LoVo (cell line): Measurements from ENCODE around the gene RALGAPA2.
A peak's percentile ranks its signal among the peaks of the same experiment; 100 is the strongest.
"Not testable (repeated sequence)": the region's sequence is repeated elsewhere in the genome, so short reads cannot be mapped to it uniquely, and the experiment has no call there.

Experiments
- DNase-seq: peaks from one replicate; pipeline ENCODE4 v3.0.0-alpha.2; 2016; ENCODE audit warnings: low spot score

The RALGAPA2 gene

DNA sequence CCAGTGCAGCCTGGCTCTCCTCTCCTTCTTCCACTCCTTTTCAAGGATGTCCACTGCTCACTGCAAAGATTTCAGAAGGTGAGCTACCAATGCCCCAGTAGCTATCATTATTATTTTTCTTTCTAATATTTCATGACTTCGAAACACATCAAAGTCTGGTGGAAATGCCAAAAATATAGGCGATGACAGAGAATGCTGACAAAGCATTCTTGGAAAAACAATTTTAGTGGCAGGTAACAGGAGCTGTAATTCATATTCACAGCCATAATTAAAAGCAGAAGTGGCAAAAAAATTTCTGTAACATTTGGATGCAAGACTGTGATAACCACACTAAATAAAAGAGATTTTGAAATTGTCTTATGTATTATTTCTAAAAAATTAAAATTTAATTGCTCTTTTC, 133.6 kb downstream of the RALGAPA2 start:
- DNase-seq, result no peak

DNA sequence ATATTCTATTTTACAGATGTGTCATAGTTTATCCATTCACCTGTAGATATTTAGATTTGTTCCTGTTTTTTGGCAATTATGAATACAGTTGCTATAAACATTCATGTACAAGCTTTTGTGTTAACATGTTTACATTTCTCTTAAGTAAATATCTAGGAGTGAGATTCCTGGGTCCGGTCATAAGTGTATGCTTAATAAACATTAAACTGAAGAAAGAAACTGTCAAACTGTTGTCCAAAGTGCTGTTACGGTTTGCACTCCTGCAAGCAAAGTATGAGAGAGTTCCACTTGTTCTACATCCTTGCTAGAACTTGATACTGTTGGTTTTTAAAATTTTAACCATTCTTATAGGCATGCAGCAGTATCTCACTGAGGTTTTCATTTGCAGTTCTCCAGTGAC, 138.6 kb downstream of the RALGAPA2 start:
- no peak for DNase-seq

DNA sequence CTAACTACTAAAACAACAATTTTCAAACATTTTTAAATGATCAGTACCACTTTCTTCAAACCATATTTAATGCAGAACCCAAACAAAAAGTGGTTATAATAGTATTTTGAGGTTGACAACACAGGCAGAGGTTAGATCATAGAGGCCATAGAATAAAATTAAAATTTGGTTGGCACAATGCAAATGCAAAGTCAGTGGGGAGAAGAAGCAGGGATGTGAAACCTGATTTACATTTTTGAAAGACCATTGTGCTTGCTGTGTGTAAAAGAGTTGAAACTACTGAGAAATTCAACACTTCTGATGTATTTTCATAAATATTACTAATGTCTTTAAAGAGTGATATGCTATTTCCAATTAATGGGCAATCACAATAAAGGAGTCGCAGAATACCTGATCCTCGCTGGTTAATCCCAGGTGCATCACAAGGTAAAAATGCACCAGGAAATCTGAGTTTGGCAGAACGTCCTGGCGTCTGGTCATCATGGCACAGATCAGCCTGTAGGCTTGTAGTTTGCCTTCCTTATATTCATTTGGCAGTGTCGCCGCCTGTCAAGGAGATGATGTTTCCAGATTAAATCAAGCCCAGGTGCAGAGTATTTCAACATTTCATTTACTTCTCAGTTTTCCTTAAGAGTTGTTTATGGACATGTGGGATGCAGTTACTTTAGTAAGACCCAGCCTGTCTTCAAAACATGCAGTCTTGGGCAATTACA, 141.2 kb downstream of the RALGAPA2 start:
- no peak for DNase-seq

DNA sequence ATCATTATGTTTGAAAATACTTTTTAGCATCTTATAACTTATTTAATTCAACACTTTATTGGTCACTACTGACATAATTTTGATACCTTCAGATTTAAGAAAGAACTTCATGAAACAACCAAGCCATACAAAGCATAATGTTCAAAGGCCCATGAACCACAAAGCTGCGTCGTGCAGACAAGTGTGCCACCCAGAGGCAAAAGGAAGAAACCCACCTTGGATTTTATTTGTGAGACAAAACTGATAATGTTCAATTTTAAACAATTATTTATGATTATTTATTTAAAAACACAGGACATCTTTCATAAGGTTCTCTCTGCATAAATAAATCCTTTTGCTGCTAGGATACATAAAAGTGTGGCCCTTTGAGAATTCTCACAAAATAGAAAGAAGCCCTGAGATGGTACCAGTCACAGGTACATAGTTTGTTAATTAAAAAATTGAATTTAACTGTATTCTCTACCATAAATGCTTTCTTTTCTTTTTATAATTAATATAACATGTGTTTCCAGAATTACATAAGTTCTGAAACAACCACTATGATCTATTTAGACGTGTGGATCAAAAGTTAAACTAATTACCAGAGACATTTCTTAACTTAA, 143.7 kb downstream of the RALGAPA2 start:
- DNase-seq, result peak; percentile 35

DNA sequence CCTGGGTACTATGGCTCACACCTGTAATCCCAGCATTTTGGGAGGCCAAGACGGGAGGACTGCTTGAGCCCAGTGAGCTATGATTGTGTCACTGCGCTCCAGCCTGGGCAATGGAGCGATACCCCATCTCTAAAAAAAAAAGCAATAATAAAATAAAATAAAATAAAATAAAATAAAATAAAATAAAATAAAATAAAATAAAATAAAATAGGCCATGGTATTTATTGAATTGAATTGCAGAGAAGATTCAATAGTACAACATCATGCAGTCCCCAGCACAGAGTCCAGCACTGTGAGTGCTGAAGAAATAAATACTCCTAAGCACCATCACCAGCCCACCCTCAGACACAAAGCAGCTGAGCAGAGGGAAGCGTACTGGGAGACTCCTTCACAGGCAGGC, 144.7 kb downstream of the RALGAPA2 start:
- DNase-seq, result no peak

DNA sequence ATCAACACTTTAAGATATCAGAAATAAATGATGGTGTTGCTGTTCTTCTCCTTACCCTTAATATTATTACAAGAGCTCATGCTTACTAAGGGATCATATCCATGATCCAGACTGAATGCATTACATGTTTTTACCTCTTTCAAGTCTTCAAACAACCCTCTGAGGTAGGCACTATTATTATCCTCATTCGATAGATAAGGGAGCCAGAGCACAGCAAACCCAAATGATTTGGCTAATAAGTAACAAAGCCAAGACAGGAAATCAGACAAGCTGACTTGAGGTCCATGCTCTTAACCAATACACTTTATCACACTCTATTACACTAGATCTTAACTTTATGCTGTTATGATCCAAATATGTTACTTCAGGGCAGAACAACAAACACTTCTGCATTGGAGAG, 145.9 kb downstream of the RALGAPA2 start:
- no peak for DNase-seq

DNA sequence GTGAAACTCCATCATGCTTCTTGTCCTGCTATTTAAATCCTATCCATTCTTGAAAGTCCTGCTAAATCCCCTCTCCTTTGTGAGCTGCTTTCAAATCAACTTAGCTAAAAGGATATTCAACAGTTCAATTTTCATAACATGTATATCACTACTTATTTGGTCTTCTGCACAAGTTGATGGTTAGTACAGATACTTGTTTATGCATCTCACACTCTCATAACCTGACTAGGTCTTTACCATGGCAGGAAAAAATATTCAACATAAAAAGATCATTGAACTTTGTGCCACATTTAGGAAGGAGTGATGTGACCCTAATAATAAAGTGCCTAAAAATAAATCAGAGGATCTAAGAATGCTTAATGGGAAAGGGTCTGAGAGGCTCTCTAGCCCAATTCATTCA, 148.2 kb downstream of the RALGAPA2 start:
- no peak for DNase-seq

DNA sequence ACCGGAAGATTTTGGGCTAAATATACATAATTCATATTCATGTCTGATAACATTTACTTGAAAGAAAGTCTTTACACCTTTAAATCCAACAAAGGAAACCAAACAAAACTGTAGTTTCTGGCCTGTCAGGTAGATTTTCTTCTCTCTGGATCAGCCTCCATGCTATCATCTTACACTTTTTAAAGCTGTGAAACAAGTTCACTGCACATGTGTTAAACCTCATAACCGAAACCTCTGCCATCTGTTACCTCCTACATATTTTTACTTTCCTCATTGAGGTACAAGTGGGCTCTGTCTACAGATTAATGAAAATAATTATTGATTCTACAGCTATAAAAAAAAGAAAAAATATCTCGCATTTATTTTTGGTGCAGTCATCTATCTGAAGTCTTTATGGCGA, 149.9 kb downstream of the RALGAPA2 start:
- DNase-seq, result no peak

DNA sequence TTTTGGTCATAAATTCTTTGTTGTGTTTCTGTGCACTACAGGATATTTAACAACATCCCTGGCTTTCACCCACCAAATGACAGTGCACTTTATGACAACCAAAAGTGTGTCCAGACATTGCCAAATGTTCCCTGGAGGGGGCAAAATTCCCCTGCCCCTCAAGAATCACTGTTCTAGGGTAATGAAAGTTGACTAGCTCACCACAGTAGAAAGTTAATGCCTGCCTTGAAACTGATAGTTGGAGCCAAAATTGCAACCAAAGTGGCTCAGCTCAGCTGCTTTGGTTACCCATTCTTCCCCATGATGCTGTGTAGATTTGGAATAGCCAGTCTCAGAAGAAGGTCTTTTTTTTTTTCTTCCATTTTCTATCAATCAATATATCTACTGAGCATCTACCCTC, 150.6 kb downstream of the RALGAPA2 start:
- DNase-seq, result no peak

DNA sequence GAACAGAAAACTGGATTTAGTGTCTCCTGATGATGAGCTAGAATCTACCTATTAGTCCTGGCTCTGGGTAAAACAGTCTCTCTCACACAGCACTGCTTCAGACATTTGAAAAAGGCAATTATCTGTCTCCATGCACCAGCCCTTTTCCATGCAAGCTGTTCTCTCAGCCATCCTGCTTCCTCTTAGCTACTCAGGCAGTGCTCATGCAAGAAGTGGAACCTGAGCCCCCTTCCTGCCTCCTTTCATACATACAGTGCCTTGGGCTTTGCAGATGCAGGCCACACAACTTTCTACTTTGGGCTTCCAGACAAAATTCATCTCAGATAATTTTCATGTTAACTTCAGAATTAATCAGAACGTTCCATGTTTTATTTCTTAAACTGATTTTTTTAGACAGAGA, 151.3 kb downstream of the RALGAPA2 start:
- no peak for DNase-seq

DNA sequence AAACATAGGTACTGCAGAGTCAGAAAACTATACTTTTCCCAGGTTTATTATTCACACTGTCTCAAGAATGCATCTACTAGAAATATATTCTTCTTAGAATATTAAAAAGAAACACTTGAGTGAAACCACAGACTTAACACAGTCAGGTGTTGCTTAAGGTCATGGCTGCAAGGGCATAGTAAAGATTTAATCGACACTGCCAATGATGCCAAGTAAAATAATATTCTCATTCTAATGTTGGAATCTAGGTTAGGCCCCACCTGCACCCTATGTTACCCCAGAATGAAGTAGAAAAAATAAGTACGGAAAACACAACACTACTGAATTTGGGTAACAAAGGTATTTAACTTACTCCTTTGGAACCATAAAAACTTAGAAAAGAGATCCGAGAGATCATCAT, 155.0 kb downstream of the RALGAPA2 start:
- no peak for DNase-seq

DNA sequence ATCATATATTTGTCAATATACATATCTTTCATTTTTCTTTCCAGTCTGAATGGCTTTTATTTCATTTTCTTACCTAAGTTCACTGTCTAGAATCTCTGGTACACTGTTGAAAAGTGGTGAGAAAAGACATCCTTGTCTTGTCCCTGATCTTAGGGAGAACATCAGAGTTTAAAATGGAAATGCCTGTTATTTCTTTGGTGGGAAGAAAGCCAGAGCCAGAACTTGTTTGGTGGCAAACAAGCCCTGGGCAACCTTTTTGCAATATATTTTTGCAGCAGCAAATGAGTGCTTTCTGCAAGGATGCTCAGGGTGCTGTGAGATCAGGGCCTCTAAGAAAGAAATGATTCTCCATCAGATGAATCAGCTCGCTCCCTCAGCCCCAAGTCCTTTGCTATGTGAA, 156.6 kb downstream of the RALGAPA2 start:
- no peak for DNase-seq

DNA sequence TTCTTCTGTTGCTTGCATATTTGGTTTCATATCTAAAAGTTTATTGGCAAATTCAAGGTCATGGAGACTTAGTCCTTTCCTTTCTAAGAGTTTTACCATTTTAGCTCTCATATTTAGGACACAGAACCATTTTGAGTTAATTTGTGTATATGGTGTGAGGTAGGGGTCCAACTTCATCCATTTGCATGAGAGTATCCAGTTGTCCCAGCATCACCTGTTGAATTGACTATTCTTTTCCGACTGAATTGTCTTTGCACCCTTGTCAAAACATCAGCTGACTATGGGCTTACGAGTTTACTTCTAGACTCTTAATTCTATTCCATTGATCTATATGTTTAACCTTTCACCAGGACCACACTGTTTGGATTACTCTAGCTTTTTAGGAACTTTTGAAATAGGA, 157.5 kb downstream of the RALGAPA2 start:
- no peak for DNase-seq

DNA sequence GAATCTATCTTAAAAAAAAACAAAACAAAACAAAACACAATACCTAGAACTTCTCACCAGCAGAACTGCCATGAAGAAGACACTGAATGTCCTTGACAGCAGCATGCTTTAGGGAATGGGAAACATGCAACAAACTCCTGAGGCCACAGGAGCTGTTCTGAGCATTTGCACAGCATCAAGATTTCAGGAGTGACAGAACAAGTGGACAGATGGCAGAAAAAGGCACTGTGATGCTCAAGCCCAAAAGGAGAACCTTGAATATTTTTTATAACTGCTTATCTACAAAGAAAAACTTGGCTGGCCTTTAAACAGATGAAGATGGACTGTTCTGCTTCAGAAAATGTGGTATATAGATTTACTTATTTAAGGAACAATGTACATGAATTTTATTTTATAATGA, 158.9 kb downstream of the RALGAPA2 start:
- no peak for DNase-seq

DNA sequence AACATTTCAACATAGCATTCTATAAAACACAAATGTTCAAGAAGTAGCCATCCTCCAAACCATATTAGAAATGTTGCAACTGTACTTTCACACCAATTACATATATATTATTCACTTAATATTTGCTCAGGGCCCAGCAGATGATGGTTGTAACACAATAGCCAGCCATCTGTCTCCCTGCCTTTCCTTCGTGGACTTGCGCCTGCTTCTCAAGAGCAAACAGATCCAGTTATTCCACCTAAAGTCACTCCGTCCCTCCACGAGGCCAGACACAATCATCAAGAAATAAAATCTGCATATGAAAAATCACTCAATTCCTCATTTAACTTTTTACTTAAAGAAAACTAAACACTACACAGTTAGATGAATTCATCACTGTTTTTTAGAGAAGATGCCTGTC, 160.4 kb downstream of the RALGAPA2 start:
- no peak for DNase-seq

DNA sequence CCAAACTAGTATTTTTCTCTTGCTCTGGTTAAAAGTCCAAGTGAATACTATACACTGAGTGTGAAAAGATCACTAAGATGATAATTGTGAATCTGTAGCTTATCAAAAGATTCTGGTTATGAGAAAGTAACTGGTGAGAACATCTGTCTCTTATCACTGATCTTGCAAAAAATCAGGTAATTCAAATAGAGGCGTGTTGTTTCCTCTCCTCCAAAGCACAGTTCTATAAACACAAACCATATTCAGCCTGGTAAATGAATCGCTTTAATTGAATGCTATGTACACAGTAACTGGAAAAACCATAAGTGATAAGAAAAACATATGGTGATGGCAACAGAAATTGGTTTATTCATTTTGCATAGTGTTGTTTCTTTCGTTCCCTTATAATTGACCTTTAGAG, 161.0 kb downstream of the RALGAPA2 start:
- no peak for DNase-seq

DNA sequence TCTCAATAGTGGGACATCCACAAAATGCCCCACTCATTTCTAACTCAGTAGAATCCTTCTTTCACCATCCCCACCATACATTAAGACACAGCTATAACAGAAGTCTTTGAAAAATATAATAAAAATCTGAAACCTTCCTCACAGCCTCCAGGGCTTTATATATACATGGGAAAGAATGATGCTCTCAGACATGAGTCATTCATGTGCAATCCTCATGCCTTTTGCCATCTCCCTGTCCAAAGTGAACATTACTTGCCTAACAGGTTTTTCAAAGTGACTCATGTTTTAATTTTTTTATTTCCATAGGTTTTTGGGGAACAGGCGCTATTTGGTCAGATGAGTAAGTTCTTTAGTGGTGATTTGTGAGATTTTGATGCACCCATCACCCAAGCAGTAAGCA, 162.7 kb downstream of the RALGAPA2 start:
- peak; percentile 65 for DNase-seq

DNA sequence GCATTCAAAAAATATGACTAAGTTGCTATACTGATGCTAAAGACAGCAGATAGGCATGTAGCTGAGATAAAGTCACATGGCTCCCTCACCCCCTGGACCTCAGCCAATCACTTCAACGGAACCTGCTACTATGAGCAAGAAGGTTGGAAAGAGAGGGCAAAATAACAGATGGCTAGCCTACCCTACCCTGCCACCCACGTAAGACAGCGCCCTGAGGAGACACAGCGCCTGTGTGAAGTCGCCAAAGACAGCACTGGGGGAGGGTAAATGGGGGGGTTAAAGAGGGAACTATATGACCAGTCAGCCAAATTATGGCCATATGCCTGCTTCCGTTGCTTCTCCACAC, 163.2 kb downstream of the RALGAPA2 start:
- no peak for DNase-seq

DNA sequence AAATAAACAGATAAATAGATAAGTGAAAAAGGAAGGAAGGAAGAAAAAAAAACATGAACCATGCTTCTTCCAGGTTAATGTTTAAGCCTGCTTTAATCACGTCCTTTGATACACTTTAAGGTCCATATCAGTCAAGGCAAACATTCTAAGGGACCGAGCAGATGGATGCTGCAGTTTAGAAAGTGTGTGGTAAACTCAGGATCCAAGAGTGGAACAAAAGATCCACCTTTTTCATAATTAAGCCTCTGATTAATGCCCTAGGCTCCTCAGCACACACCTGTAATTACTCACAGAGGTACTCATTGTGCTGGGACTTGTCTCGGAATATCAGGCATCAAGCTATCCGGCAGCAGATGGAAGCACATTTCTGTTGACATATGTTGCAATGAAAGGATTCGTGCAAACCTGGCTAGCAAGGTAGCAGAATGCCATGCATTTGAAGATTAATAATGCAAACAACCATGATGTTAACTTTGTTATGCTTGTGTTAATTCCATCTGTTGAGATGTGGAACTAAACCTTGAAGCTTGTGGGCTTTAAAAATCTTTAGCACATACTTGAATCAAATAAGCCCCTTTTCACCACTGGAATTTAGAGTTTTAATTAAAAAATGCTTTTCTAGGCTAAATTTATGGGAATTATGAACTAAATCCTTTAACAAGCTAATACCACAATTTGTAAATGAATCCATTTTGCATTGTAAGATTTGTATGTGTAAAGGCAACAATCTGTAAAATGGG, 163.7 kb downstream of the RALGAPA2 start:
- no peak for DNase-seq

DNA sequence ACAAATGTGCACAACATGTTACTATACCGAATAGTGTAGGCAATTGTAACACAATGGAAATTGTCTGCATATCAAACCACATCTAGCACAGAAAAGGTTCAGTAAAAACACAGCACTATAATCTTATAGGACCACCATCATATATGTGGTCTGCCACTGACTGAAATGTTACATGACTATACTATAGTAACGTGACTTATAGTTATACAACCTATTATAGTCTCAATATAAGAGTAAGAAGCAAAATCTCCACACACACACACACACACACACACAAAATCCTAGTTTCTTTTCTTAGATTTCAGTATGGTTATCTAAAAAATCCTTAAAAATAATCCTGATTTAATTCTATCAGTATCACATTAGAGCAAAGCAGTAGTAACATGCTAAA, 164.6 kb downstream of the RALGAPA2 start:
- no peak for DNase-seq

DNA sequence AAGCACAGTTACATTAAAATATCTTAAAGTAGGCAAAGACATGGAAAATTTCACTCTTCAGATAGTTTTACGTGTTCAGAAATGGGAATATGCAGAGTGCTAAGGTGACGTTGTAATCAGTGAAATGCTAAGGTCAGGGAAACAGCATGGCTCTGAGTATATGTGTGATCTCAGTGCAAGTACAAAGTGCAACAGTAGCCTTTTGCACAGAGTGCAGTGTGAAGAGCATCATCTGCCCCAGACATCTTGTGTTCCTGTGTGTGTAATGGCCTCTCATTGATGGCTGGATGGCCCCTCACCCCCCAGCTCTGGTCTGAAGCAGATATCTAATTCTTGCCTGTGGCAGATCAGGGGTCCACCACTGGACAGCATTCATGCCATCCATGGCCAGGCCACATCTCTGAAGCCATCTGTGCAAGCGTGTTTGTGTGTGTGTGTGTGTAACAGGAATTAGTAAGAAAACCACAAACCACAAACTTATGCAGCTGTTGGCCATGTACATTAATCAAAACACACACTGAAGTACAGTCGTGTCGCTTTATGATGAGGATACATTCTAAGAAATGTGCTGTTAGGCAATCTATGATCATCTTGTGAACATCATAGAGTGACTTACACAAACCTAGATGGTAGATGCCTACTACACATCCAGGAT, 165.1 kb downstream of the RALGAPA2 start:
- no peak for DNase-seq

DNA sequence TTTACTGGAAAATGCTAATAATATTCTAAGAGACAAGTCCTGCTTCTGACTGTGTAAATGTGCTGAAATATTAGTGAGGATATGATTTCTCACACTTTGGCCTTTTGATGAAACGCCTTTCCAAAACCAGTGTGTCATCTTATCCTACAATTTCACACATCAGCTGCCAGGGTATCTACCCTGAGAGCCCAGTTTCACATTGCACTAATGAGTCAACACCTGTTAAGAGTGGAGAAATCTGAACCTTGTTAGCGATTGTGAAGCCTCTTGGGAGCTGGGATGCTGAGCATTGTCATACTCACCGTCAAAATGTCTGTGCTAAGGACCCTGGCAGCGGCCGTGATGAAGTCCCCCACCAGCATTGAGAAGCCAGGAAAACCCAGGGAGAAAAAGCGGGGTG, 166.0 kb downstream of the RALGAPA2 start:
- DNase-seq, result no peak

DNA sequence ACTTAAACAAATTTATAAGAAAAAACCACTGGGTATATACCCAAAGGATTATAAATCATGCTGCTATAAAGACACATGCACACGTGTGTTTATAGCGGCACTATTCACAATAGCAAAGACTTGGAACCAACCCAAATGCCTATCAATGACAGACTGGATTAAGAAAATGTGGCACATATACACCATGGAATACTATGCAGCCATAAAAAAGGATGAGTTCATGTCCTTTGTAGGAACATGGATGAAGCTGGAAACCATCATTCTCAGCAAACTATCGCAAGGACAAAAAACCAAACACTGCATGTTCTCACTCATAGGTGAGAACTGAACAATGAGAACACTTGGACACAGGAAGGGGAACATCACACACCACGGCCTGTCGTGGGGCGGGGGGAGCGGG, 169.1 kb downstream of the RALGAPA2 start:
- DNase-seq, result not testable (repeated sequence)
